Upper lobe of left lung (tissue), 4 donors: Measurements from ENCODE around the gene AKNAD1.

Source experiments
- CTCF ChIP-seq, 6 experiments: fragments of 450-650 bp in 4 of 6; fragments of 200-600 bp in 2 of 6; sonication (generic) in 2 of 6; IDR thresholded peaks; one replicate each; pipeline ENCODE4 v1.5.1; 2016 to 2019; ENCODE audit warnings: antibody characterized with exemption in 6 of 6
- EP300 ChIP-seq, 4 donors: sonication (generic); formaldehyde crosslinking; IDR thresholded peaks; one replicate each; pipeline ENCODE4 v1.5.1; 2017; ENCODE audit warnings: antibody characterized with exemption in 4 of 4, control low read depth in 2 of 4

DNA sequence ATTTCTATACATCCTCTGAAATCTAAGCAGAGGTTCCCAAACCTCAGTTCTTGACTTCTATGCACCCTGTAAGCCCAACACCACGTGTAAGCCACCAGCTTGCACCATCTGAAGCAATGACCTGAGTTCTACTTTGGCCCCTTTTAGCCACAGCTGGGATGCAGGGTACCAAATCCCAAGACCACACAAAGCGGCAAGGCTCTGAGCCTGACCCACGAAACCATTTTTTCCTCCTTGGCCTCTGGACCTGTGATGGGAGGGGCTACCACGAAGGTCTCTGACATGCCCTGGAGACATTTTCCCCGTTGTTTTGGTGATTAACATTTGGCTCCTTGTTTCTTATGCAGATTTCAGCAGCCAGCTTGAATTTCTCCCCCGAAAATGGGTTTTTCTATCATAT lies 71.6 kb downstream of the AKNAD1 start:
- TF ChIP-seq CTCF (IDR thresholded peaks at IDR 0.05) (no peak), EP300 (IDR thresholded peaks at IDR 0.05) (no peak)
